Skeletal muscle tissue (tissue), 4 donors: ENCODE data around the gene SIDT1. TPM values are rescaled to one million over a fixed set of nuclear protein-coding genes. Genes with fewer than 3 reads are reported as not detected.
A peak's percentile ranks its signal among the peaks of the same experiment; 100 is the strongest.
"Not testable (repeated sequence)": the region's sequence is repeated elsewhere in the genome, so short reads cannot be mapped to it uniquely, and the experiment has no call there.

Experiments used
- H3K27ac ChIP-seq: one replicate; pipeline ENCODE4 v1.7.0; 2013; ENCODE audit warnings: mild to moderate bottlenecking, low read depth, low read length, inconsistent platforms
- H3K27me3 ChIP-seq, 3 donors: one replicate each; pipeline ENCODE4 v1.7.0; 2013; ENCODE audit warnings: low read length in 3 of 3; ENCODE audit not compliant: control insufficient read depth in 3 of 3, insufficient read depth in 3 of 3
- H3K36me3 ChIP-seq, 3 donors: one replicate each; pipeline ENCODE4 v1.7.0; 2013; ENCODE audit warnings: low read length in 3 of 3; ENCODE audit not compliant: control insufficient read depth in 3 of 3, insufficient read depth in 3 of 3
- H3K4me1 ChIP-seq, 3 donors: one replicate each; pipeline ENCODE4 v1.7.0; 2013; ENCODE audit warnings: low read length in 3 of 3, mild to moderate bottlenecking in 3 of 3; ENCODE audit not compliant: control insufficient read depth in 3 of 3, insufficient read depth in 3 of 3
- H3K4me3 ChIP-seq, 3 donors: one replicate each; pipeline ENCODE4 v1.7.0; 2013; ENCODE audit warnings: low read length in 3 of 3
- H3K9ac ChIP-seq, 3 donors: one replicate each; pipeline ENCODE4 v1.7.0; 2013; ENCODE audit warnings: low read length in 3 of 3, mild to moderate bottlenecking in 3 of 3, moderate library complexity in 2 of 3, low read depth in 1 of 3
- H3K9me3 ChIP-seq, 3 donors: one replicate each; pipeline ENCODE4 v1.7.0; 2013; ENCODE audit warnings: low read length in 3 of 3; ENCODE audit not compliant: control insufficient read depth in 3 of 3
- total RNA-seq: library from RNA; depleted of rRNA; stranded (reverse); fragments of >200 nt; gene quantifications from one replicate; pipeline ENCODE4 v1.2.3, GENCODE V29; 2014
- donor health status: Osteomylitis.

SIDT1 gene
- total RNA-seq, 1 donor from 2014 or later: 2.1 TPM

GRCh38 chr3:113626503-113627371 lies 94.4 kb downstream of the SIDT1 start:
- Histone ChIP-seq H3K4me1 (peaks cover 32 to 42% (median 35%) of the 10 kb centered on the region in 3 donors), H3K27me3 (no peaks in the 10 kb centered on the region), H3K27ac (no peak overlapping the region), H3K4me3 (peak overlapping the region in 2 of 3 donors; percentile 23 to 38), H3K9me3 (no peaks in the 10 kb centered on the region), H3K9ac (peak overlapping the region; percentile 14 to 52 (median 48)), H3K36me3 (peaks cover 0 to 2% (median 0%) of the 10 kb centered on the region in 3 donors)

GRCh38 chr3:113628316-113628715 lies 96.0 kb downstream of the SIDT1 start:
- no peak overlapping the region for H3K9ac ChIP-seq
- H3K4me1 ChIP-seq: peaks cover 32 to 42% (median 35%) of the 10 kb centered on the region in 3 donors
- H3K36me3 ChIP-seq: peaks cover 0 to 2% (median 0%) of the 10 kb centered on the region in 3 donors
- H3K27me3 ChIP-seq: no peaks in the 10 kb centered on the region
- H3K27ac ChIP-seq: no peak overlapping the region
- H3K9me3 ChIP-seq: no peaks in the 10 kb centered on the region
- no peak overlapping the region for H3K4me3 ChIP-seq

- Histone ChIP-seq H3K9me3 (no peaks in the 10 kb centered on the region), H3K27ac (peak overlapping the region; percentile 78), H3K4me1 (peaks cover 32 to 42% (median 35%) of the 10 kb centered on the region in 3 donors), H3K4me3 (no peak overlapping the region), H3K27me3 (no peaks in the 10 kb centered on the region), H3K36me3 (peaks cover 0 to 2% (median 0%) of the 10 kb centered on the region in 3 donors), H3K9ac (no peak overlapping the region)
Measured at GRCh38 chr3:113628788-113629187, 96.4 kb downstream of the SIDT1 start.

GRCh38 chr3:113629584-113630421 lies 97.4 kb downstream of the SIDT1 start:
- H3K27ac ChIP-seq: peak overlapping the region; percentile 78
- peaks cover 0 to 2% (median 0%) of the 10 kb centered on the region in 3 donors for H3K36me3 ChIP-seq
- H3K4me1 ChIP-seq: peaks cover 35 to 46% (median 35%) of the 10 kb centered on the region in 3 donors
- H3K27me3 ChIP-seq: no peaks in the 10 kb centered on the region
- H3K9me3 ChIP-seq: no peaks in the 10 kb centered on the region
- H3K4me3 ChIP-seq: peak overlapping the region; percentile 52 to 58 (median 52)
- H3K9ac ChIP-seq: peak overlapping the region; percentile 46 to 79 (median 73)

GRCh38 chr3:113630956-113631542 lies 98.7 kb downstream of the SIDT1 start:
- no peak overlapping the region for H3K9ac ChIP-seq
- peak overlapping the region; percentile 78 for H3K27ac ChIP-seq
- H3K9me3 ChIP-seq: no peaks in the 10 kb centered on the region
- peaks cover 0 to under 1% (median 0%) of the 10 kb centered on the region in 3 donors for H3K36me3 ChIP-seq
- H3K4me1 ChIP-seq: peaks cover 35 to 46% (median 35%) of the 10 kb centered on the region in 3 donors
- no peaks in the 10 kb centered on the region for H3K27me3 ChIP-seq
- H3K4me3 ChIP-seq: no peak overlapping the region

GRCh38 chr3:113631573-113631972 lies 99.2 kb downstream of the SIDT1 start:
- Histone ChIP-seq H3K27ac (peak overlapping the region; percentile 78), H3K36me3 (no peaks in the 10 kb centered on the region), H3K9me3 (no peaks in the 10 kb centered on the region), H3K4me3 (no peak overlapping the region), H3K27me3 (no peaks in the 10 kb centered on the region), H3K9ac (no peak overlapping the region), H3K4me1 (peaks cover 34 to 46% (median 35%) of the 10 kb centered on the region in 3 donors)

- Histone ChIP-seq H3K27me3 (no peaks in the 10 kb centered on the region), H3K4me1 (peaks cover 10 to 17% (median 14%) of the 10 kb centered on the region in 3 donors), H3K27ac (no peak overlapping the region), H3K4me3 (no peak overlapping the region), H3K9me3 (no peaks in the 10 kb centered on the region), H3K36me3 (no peaks in the 10 kb centered on the region), H3K9ac (no peak overlapping the region)
Measured at GRCh38 chr3:113634782-113635474, 102.6 kb downstream of the SIDT1 start.

GRCh38 chr3:113636034-113636433 lies 103.7 kb downstream of the SIDT1 start:
- H3K9me3 ChIP-seq, H3K9ac ChIP-seq, H3K27me3 ChIP-seq, H3K4me3 ChIP-seq, H3K36me3 ChIP-seq, H3K4me1 ChIP-seq: not testable (repeated sequence)
- H3K27ac ChIP-seq: peak overlapping the region; percentile 25

- H3K36me3 ChIP-seq: no peaks in the 10 kb centered on the region
- H3K27me3 ChIP-seq: no peaks in the 10 kb centered on the region
- H3K9ac ChIP-seq: no peak overlapping the region
- no peaks in the 10 kb centered on the region for H3K9me3 ChIP-seq
- no peak overlapping the region for H3K27ac ChIP-seq
- H3K4me1 ChIP-seq: peaks cover 0 to 4% (median 3%) of the 10 kb centered on the region in 3 donors
- no peak overlapping the region for H3K4me3 ChIP-seq
Measured at GRCh38 chr3:113637756-113638155, 105.4 kb downstream of the SIDT1 start.
